NCI-H2029 treated with DMSO at 0.1 percent for 48 hours (cell line): ENCODE measurements around the gene APC2.
"Not testable (repeated sequence)": the region's sequence is repeated elsewhere in the genome, so short reads cannot be mapped to it uniquely, and the experiment has no call there.

Source experiments
- DNase-seq: peaks from one replicate; lab custom pipeline; 2025; lab: John Stamatoyannopoulos, UW

APC2 gene

DNA sequence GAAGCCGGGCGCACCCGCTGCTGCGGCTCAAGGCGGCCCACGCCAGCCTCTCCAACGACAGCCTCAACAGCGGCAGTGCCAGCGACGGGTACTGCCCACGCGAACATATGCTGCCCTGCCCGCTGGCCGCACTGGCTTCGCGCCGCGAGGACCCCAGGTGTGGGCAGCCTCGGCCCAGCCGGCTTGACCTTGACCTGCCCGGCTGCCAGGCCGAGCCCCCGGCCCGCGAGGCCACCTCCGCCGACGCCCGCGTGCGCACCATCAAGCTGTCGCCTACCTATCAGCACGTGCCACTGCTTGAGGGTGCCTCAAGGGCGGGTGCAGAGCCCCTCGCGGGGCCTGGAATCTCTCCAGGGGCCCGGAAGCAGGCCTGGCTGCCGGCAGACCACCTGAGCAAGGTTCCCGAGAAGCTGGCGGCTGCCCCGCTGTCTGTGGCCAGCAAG is 16.1 kb downstream of the APC2 start:
- no peak for DNase-seq

DNA sequence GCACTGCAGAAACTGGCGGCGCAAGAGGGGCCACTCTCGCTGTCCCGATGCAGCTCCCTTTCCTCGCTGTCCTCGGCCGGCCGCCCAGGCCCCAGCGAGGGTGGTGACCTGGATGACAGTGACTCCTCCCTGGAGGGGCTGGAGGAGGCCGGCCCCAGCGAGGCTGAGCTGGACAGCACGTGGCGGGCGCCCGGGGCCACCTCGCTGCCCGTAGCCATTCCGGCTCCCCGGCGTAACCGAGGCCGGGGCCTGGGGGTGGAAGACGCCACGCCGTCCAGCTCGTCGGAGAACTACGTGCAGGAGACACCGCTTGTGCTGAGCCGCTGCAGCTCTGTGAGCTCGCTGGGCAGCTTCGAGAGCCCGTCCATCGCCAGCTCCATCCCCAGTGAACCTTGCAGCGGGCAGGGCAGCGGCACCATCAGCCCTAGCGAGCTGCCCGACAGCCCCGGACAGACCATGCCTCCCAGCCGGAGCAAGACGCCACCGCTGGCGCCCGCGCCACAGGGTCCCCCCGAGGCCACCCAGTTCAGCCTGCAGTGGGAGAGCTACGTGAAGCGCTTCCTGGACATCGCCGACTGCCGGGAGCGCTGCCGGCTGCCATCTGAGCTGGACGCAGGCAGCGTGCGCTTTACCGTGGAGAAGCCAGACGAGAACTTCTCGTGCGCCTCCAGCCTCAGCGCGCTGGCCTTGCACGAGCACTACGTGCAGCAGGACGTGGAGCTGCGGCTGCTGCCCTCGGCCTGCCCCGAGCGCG is 16.7 kb downstream of the APC2 start:
- no peak for DNase-seq

DNA sequence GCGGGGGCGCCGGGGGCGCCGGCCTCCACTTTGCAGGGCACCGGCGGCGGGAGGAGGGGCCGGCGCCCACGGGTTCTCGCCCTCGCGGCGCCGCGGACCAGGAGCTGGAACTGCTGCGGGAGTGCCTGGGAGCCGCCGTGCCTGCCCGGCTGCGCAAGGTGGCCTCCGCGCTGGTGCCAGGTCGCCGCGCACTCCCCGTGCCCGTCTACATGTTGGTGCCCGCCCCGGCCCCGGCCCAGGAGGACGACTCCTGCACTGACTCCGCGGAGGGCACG is 17.2 kb downstream of the APC2 start:
- DNase-seq = no peak

DNA sequence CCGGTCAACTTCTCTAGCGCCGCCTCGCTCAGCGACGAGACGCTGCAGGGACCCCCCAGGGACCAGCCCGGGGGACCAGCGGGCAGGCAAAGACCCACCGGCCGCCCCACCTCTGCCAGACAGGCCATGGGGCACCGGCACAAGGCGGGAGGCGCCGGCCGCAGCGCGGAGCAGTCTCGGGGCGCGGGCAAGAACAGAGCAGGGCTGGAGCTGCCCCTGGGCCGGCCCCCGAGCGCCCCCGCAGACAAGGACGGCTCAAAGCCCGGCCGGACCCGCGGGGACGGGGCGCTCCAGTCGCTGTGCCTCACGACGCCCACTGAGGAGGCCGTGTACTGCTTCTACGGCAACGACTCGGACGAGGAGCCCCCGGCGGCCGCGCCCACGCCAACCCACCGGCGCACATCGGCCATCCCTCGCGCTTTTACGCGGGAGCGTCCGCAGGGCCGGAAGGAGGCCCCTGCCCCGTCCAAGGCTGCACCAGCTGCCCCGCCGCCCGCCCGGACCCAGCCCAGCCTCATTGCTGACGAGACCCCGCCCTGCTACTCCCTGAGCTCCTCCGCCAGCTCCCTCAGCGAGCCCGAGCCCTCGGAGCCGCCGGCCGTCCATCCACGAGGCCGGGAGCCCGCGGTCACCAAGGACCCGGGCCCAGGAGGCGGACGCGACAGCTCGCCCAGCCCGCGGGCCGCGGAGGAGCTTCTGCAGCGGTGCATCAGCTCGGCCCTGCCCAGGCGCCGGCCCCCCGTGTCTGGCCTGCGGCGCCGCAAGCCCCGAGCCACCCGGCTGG is 17.8 kb downstream of the APC2 start:
- DNase-seq = no peak

DNA sequence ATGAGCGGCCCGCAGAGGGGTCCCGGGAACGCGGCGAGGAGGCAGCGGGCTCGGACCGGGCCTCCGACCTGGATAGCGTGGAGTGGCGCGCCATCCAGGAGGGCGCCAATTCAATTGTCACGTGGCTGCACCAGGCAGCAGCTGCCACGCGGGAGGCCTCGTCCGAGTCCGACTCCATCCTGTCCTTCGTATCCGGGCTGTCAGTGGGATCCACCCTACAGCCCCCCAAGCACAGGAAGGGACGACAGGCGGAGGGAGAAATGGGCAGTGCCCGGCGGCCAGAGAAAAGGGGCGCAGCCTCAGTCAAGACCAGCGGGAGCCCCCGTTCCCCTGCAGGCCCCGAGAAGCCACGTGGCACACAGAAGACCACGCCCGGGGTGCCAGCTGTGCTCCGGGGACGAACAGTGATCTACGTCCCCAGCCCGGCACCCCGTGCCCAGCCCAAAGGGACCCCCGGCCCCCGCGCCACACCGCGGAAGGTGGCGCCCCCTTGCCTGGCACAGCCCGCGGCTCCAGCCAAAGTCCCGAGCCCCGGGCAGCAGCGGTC is 18.4 kb downstream of the APC2 start:
- DNase-seq = no peak

- DNase-seq = no peak
These were observed 18.9 kb downstream of the APC2 start for GRCh38 chr19:1468821-1469254.

GRCh38 chr19:1469255-1470054 is 19.5 kb downstream of the APC2 start:
- DNase-seq = no peak

- no peak for DNase-seq
These were observed 20.1 kb downstream of the APC2 start for GRCh38 chr19:1470055-1470304.

DNA sequence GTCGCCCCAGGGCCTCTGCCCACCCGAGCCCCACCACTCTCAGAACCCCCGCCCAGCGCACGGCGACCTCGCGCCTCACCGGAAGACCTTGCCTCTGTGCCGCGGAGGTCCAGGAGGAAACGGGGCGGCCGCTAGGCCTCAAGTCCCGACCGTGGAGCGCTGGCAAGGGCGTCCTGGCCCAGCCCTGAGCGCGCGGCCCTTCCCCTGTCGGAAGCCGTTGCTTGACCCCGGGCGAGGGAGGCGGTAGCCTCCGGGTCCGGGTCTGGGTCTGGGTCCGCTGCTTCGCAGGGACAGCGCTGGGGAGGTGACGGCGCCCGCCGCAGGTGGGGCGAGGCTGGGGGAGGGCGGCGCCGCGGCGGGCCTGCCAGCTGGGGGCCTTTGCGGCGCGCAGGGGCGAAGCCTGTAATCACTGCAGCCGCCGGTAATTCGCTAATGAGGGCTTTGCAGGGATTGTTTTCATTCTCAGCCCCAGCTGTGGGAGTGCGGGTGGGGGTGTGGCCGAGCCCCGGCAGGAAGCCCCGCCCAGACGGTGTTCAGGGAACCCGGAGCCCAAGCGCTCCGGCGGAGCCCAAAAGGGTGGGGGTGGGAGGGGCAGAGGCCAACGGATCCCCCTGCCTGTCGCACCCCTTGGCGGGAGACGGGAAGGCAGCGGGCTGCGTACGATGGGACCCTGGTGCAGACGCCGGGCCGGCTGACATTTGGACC is 20.5 kb downstream of the APC2 start:
- no peak for DNase-seq

- no peak for DNase-seq
These were observed 21.1 kb downstream of the APC2 start for GRCh38 chr19:1471010-1471514.

DNA sequence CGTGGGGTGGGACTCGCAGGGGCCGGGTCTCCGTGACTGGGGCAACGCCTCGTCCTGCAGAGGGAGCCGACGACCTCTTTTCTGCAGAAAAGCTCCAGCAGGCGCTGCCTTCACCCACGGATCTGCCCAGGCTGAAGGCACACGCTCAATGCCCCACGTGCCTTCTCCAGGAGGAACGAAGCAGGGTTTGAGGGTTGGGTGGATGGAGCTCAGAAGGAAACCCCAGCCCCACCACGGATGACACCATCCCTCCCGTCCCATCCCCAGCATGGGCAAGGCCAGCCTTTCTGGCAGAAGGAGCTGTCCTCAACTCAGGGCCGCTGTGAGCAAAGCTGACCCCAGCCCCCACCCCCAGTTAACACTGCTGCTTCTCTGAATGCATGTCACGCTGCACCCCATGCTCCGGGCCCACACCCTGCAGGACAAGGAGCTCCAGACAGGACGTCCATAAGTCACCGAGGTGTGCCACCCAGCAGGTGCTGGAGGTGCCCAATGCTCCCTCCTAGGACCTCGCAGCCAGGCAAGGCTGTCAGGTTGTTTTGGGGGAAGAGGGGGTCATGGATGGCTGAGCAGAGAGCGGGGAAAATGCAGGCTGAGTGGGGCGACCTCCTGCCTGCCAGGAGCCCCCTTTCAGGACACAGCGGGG is 21.7 kb downstream of the APC2 start:
- DNase-seq = no peak

- no peak for DNase-seq
These were observed 22.5 kb downstream of the APC2 start for GRCh38 chr19:1472231-1473084.

DNA sequence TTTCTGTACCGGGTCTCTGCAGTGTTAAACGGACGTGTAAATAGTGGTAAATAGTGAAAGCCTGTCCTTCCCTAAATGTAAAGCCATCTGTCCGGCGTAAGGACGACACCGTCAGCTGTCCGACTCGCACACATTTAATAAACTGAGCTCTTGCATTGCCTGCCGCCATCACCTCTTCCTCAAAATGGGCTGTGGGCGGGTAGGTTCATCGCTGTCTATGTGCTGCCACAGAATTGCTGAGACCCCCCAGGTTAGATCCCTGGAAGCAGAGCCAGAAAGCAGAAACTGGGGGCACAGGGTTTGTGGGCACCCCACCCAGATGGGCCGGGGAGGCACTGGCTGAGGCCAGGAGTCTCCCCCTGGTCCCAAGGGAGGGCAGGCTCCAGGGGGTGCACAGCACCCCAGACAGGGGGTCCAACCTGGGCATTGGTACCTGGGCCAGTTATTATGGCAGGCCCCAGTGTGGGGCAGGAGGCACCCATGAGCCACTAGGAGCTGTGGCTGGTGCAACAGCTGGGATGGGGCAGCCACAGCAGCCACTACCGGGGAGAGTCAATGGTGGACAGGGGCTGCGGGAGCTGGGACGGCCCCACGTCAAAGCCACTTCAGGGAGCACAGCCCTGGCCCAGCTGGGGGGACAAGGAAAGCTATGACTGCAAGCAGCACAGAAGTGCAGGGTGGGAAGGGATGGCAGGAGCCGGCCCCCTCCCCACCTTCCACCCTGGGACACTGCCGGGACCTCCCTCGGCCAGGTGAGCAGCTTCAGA is 23.3 kb downstream of the APC2 start:
- DNase-seq = no peak

GRCh38 chr19:1474011-1474764 is 24.3 kb downstream of the APC2 start:
- no peak for DNase-seq

DNA sequence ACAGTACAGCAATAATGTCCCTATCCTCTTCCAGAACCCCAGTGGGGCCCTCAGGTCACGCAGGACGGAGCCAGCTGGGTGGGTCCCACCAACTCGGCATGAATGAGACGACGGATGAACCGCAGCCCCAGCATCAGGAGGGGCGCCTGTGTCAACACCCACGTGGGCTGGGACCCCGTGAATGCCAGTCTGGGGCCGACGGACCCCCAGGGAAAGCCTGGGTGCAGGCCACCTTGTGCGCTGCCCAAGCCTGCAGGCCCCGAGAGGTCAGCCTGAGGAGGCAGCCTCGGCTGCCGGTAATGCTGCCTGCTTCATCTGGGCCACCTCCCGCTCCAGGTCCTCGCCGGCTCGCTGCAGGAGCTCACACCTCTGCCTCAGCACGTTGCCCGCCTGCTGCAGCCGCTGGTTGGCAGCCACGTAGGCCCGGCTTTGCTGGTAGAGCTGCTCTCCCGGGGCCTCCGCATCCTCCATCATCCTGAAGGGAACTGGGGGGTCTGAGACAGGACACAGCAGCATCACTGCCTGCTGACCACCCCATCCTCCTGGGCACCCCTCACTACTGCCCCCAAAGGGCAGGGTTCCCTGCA is 24.9 kb downstream of the APC2 start:
- no peak for DNase-seq

GRCh38 chr19:1475751-1476437 is 26.0 kb downstream of the APC2 start:
- DNase-seq = no peak

- DNase-seq = not testable (repeated sequence)
These were observed 27.1 kb downstream of the APC2 start for GRCh38 chr19:1477056-1477455.
